ENCODE measurements around the gene PHAF1.

Gene PHAF1

GRCh38 chr16:67109407-67110135 is at the start of gene PHAF1:
TSS of gene PHAF1 (plus strand) at chr16:67109941. CDS start at chr16:67110176, 235 bp downstream.
- DNase-seq (ENCODE audit: low spot score): peak; percentile 87

- DNase-seq (ENCODE audit: low spot score): no peak
Observed at GRCh38 chr16:67063008-67063407, 46.7 kb upstream of the PHAF1 start.

- DNase-seq (ENCODE audit: low spot score): no peak
Observed at GRCh38 chr16:67068212-67068753, 41.5 kb upstream of the PHAF1 start.

- peak; percentile 53 for DNase-seq (ENCODE audit: low spot score)
Observed at GRCh38 chr16:67071476-67072048, 38.2 kb upstream of the PHAF1 start.

GRCh38 chr16:67075331-67075730 is 34.4 kb upstream of the PHAF1 start:
- DNase-seq (ENCODE audit: low spot score): no peak

GRCh38 chr16:67077871-67078270 is 31.9 kb upstream of the PHAF1 start:
- DNase-seq (ENCODE audit: low spot score): no peak

- DNase-seq (ENCODE audit: low spot score): no peak
Observed at GRCh38 chr16:67082100-67082499, 27.6 kb upstream of the PHAF1 start.

GRCh38 chr16:67082891-67083290 is 26.9 kb upstream of the PHAF1 start:
- DNase-seq (ENCODE audit: low spot score): no peak

GRCh38 chr16:67084345-67085028 is 25.3 kb upstream of the PHAF1 start:
- DNase-seq (ENCODE audit: low spot score): no peak

- peak; percentile 19 for DNase-seq (ENCODE audit: low spot score)
Observed at GRCh38 chr16:67086822-67087221, 22.9 kb upstream of the PHAF1 start.

- DNase-seq (ENCODE audit: low spot score): no peak
Observed at GRCh38 chr16:67087291-67087690, 22.4 kb upstream of the PHAF1 start.

- no peak for DNase-seq (ENCODE audit: low spot score)
Observed at GRCh38 chr16:67087803-67088202, 21.9 kb upstream of the PHAF1 start.

GRCh38 chr16:67088551-67088950 is 21.2 kb upstream of the PHAF1 start:
- no peak for DNase-seq (ENCODE audit: low spot score)

- no peak for DNase-seq (ENCODE audit: low spot score)
Observed at GRCh38 chr16:67089101-67089500, 20.6 kb upstream of the PHAF1 start.

- no peak for DNase-seq (ENCODE audit: low spot score)
Observed at GRCh38 chr16:67091906-67092566, 17.7 kb upstream of the PHAF1 start.

- no peak for DNase-seq (ENCODE audit: low spot score)
Observed at GRCh38 chr16:67093098-67093726, 16.5 kb upstream of the PHAF1 start.

- no peak for DNase-seq (ENCODE audit: low spot score)
Observed at GRCh38 chr16:67098599-67098998, 11.1 kb upstream of the PHAF1 start.

- peak; percentile 71 for DNase-seq (ENCODE audit: low spot score)
Observed at GRCh38 chr16:67100569-67101310, 9.0 kb upstream of the PHAF1 start.

GRCh38 chr16:67101311-67102082 is 8.2 kb upstream of the PHAF1 start:
- no peak for DNase-seq (ENCODE audit: low spot score)

GRCh38 chr16:67104061-67104460 is 5.7 kb upstream of the PHAF1 start:
- DNase-seq (ENCODE audit: low spot score): no peak
